ENCODE measurements around the gene HK1.
"Not testable (repeated sequence)": the region's sequence is repeated elsewhere in the genome, so short reads cannot be mapped to it uniquely, and the experiment has no call there.

HK1 gene

GRCh38 chr10:69328888-69329287, 50.6 kb downstream of the HK1 start:
- DNase-seq, result not testable (repeated sequence)

GRCh38 chr10:69329721-69330178, 51.5 kb downstream of the HK1 start:
- no peak for DNase-seq

- DNase-seq, result no peak
These were observed 52.9 kb downstream of the HK1 start for GRCh38 chr10:69331161-69331560.

GRCh38 chr10:69332278-69333010, 54.1 kb downstream of the HK1 start:
- DNase-seq, result no peak

- DNase-seq, result no peak
These were observed 54.9 kb downstream of the HK1 start for GRCh38 chr10:69333205-69333604.

- DNase-seq, result not testable (repeated sequence)
These were observed 55.6 kb downstream of the HK1 start for GRCh38 chr10:69333865-69334301.

- no peak for DNase-seq
These were observed 56.2 kb downstream of the HK1 start for GRCh38 chr10:69334302-69335062.

- DNase-seq, result no peak
These were observed 56.8 kb downstream of the HK1 start for GRCh38 chr10:69335063-69335587.

- no peak for DNase-seq
These were observed 57.3 kb downstream of the HK1 start for GRCh38 chr10:69335613-69336012.

- no peak for DNase-seq
These were observed 58.6 kb downstream of the HK1 start for GRCh38 chr10:69336952-69337295.

- no peak for DNase-seq
These were observed 59.2 kb downstream of the HK1 start for GRCh38 chr10:69337296-69338132.

GRCh38 chr10:69338133-69338456, 59.8 kb downstream of the HK1 start:
- no peak for DNase-seq

- no peak for DNase-seq
These were observed 60.5 kb downstream of the HK1 start for GRCh38 chr10:69338547-69339450.

- no peak for DNase-seq
These were observed 62.4 kb downstream of the HK1 start for GRCh38 chr10:69340695-69341094.

- DNase-seq, result no peak
These were observed 65.6 kb downstream of the HK1 start for GRCh38 chr10:69343905-69344304.

- no peak for DNase-seq
These were observed 66.4 kb downstream of the HK1 start for GRCh38 chr10:69344591-69345252.

- DNase-seq, result no peak
These were observed 67.1 kb downstream of the HK1 start for GRCh38 chr10:69345402-69345801.

- no peak for DNase-seq
These were observed 67.7 kb downstream of the HK1 start for GRCh38 chr10:69345890-69346474.

GRCh38 chr10:69346776-69347175, 68.5 kb downstream of the HK1 start:
- no peak for DNase-seq

GRCh38 chr10:69348816-69349541, 70.7 kb downstream of the HK1 start:
- no peak for DNase-seq

- no peak for DNase-seq
These were observed 71.2 kb downstream of the HK1 start for GRCh38 chr10:69349542-69349888.
